Measurements from ENCODE around the gene KLF3.

The KLF3 gene

DNA sequence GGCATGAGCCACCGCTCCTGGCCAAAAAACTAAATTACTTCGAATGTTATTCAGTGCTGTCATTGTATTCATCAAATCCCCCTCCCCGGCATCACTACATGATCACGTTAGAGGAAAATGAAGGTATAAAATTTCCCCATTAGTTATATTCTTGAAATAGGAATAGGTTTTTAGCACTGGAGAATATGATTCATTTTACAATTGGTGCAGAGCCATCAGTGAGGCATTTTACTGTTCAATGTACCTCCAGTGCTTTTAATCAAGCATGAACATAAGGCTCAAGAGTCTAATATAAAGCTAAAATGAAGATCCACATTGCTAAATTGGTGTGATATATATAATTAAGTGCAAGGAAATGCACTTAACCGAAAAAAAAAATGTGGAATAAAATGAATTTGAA, 18.3 kb downstream of the KLF3 start:
- intact Hi-C loops (cut with DNase I; ENCODE audit: low total_unique reads): no loop called here
- peak overlapping the region in 1 of 2 donors; percentile 8 for H3K27ac ChIP-seq
- peaks cover 0 to 91% (median 38%) of the 10 kb centered on the region in 4 donors for H3K4me1 ChIP-seq
- no peak for TF ChIP-seq CTCF (IDR thresholded peaks at IDR 0.05)
- DNase-seq: no peak
- H3K9me3 ChIP-seq: no peaks in the 10 kb centered on the region
- peaks cover 13 to 22% (median 16%) of the 10 kb centered on the region in 3 donors for H3K36me3 ChIP-seq
- no peak overlapping the region for H3K4me3 ChIP-seq
- H3K27me3 ChIP-seq: no peaks in the 10 kb centered on the region

GRCh38 chr4:38683276-38683675, 19.3 kb downstream of the KLF3 start:
- Histone ChIP-seq H3K27ac (no peak overlapping the region), H3K9me3 (no peaks in the 10 kb centered on the region), H3K4me3 (no peak overlapping the region), H3K36me3 (peaks cover 13 to 26% (median 16%) of the 10 kb centered on the region in 3 donors), H3K27me3 (no peaks in the 10 kb centered on the region), H3K4me1 (peaks cover 0 to 88% (median 37%) of the 10 kb centered on the region in 4 donors)
- intact Hi-C loops (cut with DNase I; ENCODE audit: low total_unique reads): no loop called here
- no peak for DNase-seq
- no peak for TF ChIP-seq CTCF (IDR thresholded peaks at IDR 0.05)

DNA sequence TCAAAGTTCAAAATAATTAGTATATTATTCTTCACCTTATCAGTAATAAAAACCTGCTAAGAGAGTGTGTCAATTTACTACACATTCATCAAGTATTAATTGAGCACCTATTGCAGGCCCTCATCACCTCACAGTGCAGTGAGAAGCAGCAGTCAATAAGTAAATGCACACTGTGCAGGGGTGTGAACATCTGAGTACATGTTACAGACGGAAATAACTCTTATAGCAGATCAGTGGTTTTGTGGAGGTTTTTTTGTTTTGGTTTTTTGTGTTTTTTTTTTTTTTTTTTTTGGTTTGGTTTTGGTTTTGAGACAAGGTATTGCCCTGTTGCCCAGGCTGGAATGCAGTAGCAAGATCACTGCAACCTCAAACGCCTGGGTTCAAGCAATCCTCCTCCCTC, 20.3 kb downstream of the KLF3 start:
- Histone ChIP-seq H3K27me3 (no peaks in the 10 kb centered on the region), H3K36me3 (peaks cover 22 to 36% (median 25%) of the 10 kb centered on the region in 3 donors), H3K9me3 (no peaks in the 10 kb centered on the region), H3K4me3 (no peak overlapping the region), H3K27ac (no peak overlapping the region), H3K4me1 (peaks cover 0 to 87% (median 34%) of the 10 kb centered on the region in 4 donors)
- DNase-seq: no peak
- intact Hi-C loops (cut with DNase I; ENCODE audit: low total_unique reads): no loop called here
- no peak for TF ChIP-seq CTCF (IDR thresholded peaks at IDR 0.05)

DNA sequence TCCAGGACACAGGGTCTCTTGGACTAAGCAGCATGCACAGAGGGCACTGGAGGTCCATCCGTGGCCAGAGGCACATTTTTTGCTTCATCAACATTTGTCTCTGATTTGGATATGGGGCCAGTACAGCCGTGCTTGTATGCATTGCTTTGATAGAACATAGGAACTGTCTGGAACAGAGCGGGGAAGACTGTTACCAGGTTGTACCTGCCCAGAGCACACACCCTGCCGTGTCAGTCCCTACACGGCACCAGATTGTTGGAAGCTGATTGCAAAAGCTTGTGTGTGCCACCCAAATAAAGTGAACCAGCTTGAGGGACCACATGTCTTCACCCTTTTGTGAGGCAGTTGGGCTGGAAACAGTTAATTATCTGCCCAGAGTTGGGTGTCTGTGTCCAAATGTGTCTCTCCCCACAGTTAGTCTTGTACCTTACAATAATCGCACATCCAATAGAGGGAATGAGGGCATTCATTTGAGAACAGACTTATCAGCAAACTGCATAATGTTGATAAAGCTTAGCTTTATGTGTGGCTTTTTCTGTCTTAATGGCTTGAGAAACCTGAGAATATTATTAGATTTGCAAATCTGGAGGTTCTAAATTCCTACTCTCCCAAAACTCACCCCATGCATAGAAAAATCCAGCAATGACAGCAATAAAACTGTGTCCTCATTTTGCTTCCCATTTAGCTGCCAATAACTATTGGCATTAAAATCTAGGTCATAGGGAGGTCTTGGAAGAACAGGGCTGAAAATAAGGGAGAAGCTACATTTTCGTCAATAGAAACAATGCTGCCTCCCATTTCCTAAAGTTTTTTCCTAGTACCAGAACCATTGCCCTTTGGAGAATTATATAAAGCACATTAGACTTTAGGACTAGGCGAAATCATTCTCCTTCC, 21.2 kb downstream of the KLF3 start:
- Histone ChIP-seq H3K27ac (peak overlapping the region in 1 of 2 donors; percentile 3), H3K4me1 (peaks cover 0 to 78% (median 34%) of the 10 kb centered on the region in 4 donors)
- intact Hi-C loops (cut with DNase I; ENCODE audit: low total_unique reads): no loop called here

DNA sequence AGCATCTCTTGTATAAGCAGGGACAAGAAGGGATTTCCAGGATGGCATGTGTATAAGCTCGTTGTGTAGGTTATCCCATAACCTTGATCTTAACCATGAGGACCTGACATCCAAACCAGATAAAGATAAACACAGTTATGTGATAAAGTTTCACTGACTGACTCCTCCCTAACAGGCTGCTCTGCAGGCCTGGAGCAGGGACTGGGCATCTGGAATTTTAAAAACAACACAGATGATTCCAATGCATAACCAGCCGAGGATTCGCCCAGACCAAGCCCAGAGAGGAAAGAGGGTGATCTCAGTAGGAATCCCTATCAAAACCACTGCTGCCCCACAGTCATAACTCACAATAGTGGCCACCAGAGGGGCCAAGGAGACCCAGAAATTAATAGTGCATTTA, 22.7 kb downstream of the KLF3 start:
- Histone ChIP-seq H3K9me3 (no peaks in the 10 kb centered on the region), H3K36me3 (peaks cover 30 to 42% (median 41%) of the 10 kb centered on the region in 3 donors), H3K4me1 (peaks cover 0 to 78% (median 32%) of the 10 kb centered on the region in 4 donors), H3K27ac (no peak overlapping the region), H3K4me3 (no peak overlapping the region), H3K27me3 (no peaks in the 10 kb centered on the region)
- intact Hi-C loops (cut with DNase I; ENCODE audit: low total_unique reads): no loop called here
- DNase-seq: no peak
- TF ChIP-seq CTCF (IDR thresholded peaks at IDR 0.05): no peak

More for the DNA sequence above, 21.2 kb downstream of the KLF3 start:
- TF ChIP-seq CTCF (IDR thresholded peaks at IDR 0.05): no peak
- no peaks in the 10 kb centered on the region for H3K27me3 ChIP-seq
- peaks cover 32 to 43% (median 34%) of the 10 kb centered on the region in 3 donors for H3K36me3 ChIP-seq
- no peak overlapping the region for H3K4me3 ChIP-seq
- H3K9me3 ChIP-seq: no peaks in the 10 kb centered on the region
- no peak for DNase-seq
